ENCODE measurements around the gene TDRKH. TPM values are rescaled to one million over a fixed set of nuclear protein-coding genes. Genes with fewer than 3 reads are reported as not detected.
"Not testable (repeated sequence)": the region's sequence is repeated elsewhere in the genome, so short reads cannot be mapped to it uniquely, and the experiment has no call there.

The TDRKH gene
- total RNA-seq, 4 donors from 2014 or later: 4.0 to 8.7 (median 6.1) TPM

- Histone ChIP-seq H3K36me3 (peaks cover 4 to 96% (median 47%) of the 10 kb centered on the region in 4 donors), H3K27me3 (no peaks in the 10 kb centered on the region), H3K4me3 (no peak overlapping the region), H3K27ac (replicated peaks in 1 of 4) (no peak overlapping the region), H3K9me3 (no peaks in the 10 kb centered on the region), H3K4me1 (no peaks in the 10 kb centered on the region)
- WGBS: 94% methylated on average over 3 of the region's 3 CpGs
- no peak for TF ChIP-seq POLR2A (IDR thresholded peaks at IDR 0.05; ENCODE audit: low read depth)
- no peak for TF ChIP-seq POLR2AphosphoS5 (IDR thresholded peaks at IDR 0.05)
- TF ChIP-seq EP300 (IDR thresholded peaks at IDR 0.05): no peak
- TF ChIP-seq CTCF (IDR thresholded peaks at IDR 0.05): no peak
- no peak for DNase-seq (ENCODE audit: extremely low spot score)
- intact Hi-C loops (cut with DNase I): no loop called here
Measured at GRCh38 chr1:151776665-151777062, 13.6 kb downstream of the TDRKH start.

- Histone ChIP-seq H3K4me1 (no peaks in the 10 kb centered on the region), H3K9me3 (no peaks in the 10 kb centered on the region), H3K27ac (replicated peaks in 1 of 4) (no peak overlapping the region), H3K27me3 (no peaks in the 10 kb centered on the region), H3K36me3 (peaks cover 4 to 91% (median 45%) of the 10 kb centered on the region in 4 donors), H3K4me3 (no peak overlapping the region)
- DNase-seq (ENCODE audit: extremely low spot score): no peak
- intact Hi-C loops (cut with DNase I): no loop called here
- WGBS: 82% methylated on average over 7 of the region's 7 CpGs
- TF ChIP-seq CTCF (IDR thresholded peaks at IDR 0.05) (no peak), EP300 (IDR thresholded peaks at IDR 0.05) (no peak), POLR2A (IDR thresholded peaks at IDR 0.05; ENCODE audit: low read depth) (no peak), POLR2AphosphoS5 (IDR thresholded peaks at IDR 0.05) (no peak)
Measured at GRCh38 chr1:151775894-151776664, 14.2 kb downstream of the TDRKH start.

- Histone ChIP-seq H3K4me1 (no peaks in the 10 kb centered on the region), H3K36me3 (peaks cover 4 to 74% (median 42%) of the 10 kb centered on the region in 4 donors), H3K9me3 (no peaks in the 10 kb centered on the region), H3K27me3 (no peaks in the 10 kb centered on the region), H3K4me3 (no peak overlapping the region), H3K27ac (replicated peaks in 1 of 4) (no peak overlapping the region)
- no peak for DNase-seq (ENCODE audit: extremely low spot score)
- TF ChIP-seq EP300 (IDR thresholded peaks at IDR 0.05): no peak
- TF ChIP-seq POLR2AphosphoS5 (IDR thresholded peaks at IDR 0.05): no peak
- TF ChIP-seq CTCF (IDR thresholded peaks at IDR 0.05): no peak
- TF ChIP-seq POLR2A (IDR thresholded peaks at IDR 0.05; ENCODE audit: low read depth): no peak
- 86% methylated on average over 3 of the region's 3 CpGs for WGBS
- intact Hi-C loops (cut with DNase I): no loop called here
Measured at GRCh38 chr1:151774256-151774922, 15.9 kb downstream of the TDRKH start.

GRCh38 chr1:151773702-151774101, 16.6 kb downstream of the TDRKH start:
- Histone ChIP-seq H3K4me1 (no peaks in the 10 kb centered on the region), H3K9me3 (no peaks in the 10 kb centered on the region), H3K36me3 (peaks cover 4 to 67% (median 37%) of the 10 kb centered on the region in 4 donors), H3K27me3 (no peaks in the 10 kb centered on the region), H3K4me3 (no peak overlapping the region), H3K27ac (replicated peaks in 1 of 4) (no peak overlapping the region)
- TF ChIP-seq EP300 (IDR thresholded peaks at IDR 0.05) (no peak), POLR2AphosphoS5 (IDR thresholded peaks at IDR 0.05) (no peak), CTCF (IDR thresholded peaks at IDR 0.05) (no peak), POLR2A (IDR thresholded peaks at IDR 0.05; ENCODE audit: low read depth) (no peak)
- DNase-seq (ENCODE audit: extremely low spot score): no peak
- WGBS: 79% methylated on average over 5 of the region's 5 CpGs
- intact Hi-C loops (cut with DNase I): no loop called here

GRCh38 chr1:151769270-151769669, 21.0 kb downstream of the TDRKH start:
- H3K9me3 ChIP-seq; DNase-seq (ENCODE audit: extremely low spot score); H3K27ac ChIP-seq (replicated peaks in 1 of 4); H3K4me3 ChIP-seq; H3K27me3 ChIP-seq; H3K4me1 ChIP-seq: not testable (repeated sequence)
- H3K36me3 ChIP-seq: peaks cover 0 to 22% (median 4%) of the 10 kb centered on the region in 4 donors
- intact Hi-C loops (cut with DNase I): loop anchor here (10.0 kb wide), 1 partner anchor 66 kb away; the partner anchor contains the start of genes C2CD4D and RORC
- no CpG with 5 or more reads among the region's 34 CpGs for WGBS

GRCh38 chr1:151768351-151769066, 21.8 kb downstream of the TDRKH start:
- H3K9me3 ChIP-seq; DNase-seq (ENCODE audit: extremely low spot score); H3K4me3 ChIP-seq; H3K27ac ChIP-seq (replicated peaks in 1 of 4); H3K27me3 ChIP-seq; H3K4me1 ChIP-seq: not testable (repeated sequence)
- WGBS: 72% methylated on average over 4 of the region's 7 CpGs
- peaks cover 0 to 15% (median 2%) of the 10 kb centered on the region in 4 donors for H3K36me3 ChIP-seq
- intact Hi-C loops (cut with DNase I): loop anchor here (10.0 kb wide), 1 partner anchor 66 kb away; the partner anchor contains the start of genes C2CD4D and RORC

Measured in esophagus muscularis mucosa (tissue), 4 donors.